SK-N-MC (cell line): Measurements from ENCODE around the gene HS3ST4.

Experiments used
- EZH2 ChIP-seq: fragments of 200-600 bp; sonication (generic); IDR thresholded peaks from one replicate; pipeline ENCODE4 v1.6.1; 2017; ENCODE audit warnings: antibody characterized with exemption
- FOXP2 ChIP-seq: optimal IDR thresholded peaks from 2 replicates; pipeline ENCODE3; 2011; ENCODE audit warnings: mild to moderate bottlenecking, moderate library complexity; ENCODE audit not compliant: insufficient read depth; ENCODE audit errors: extremely low read length, control extremely low read depth
- POLR2AphosphoS5 ChIP-seq: IDR thresholded peaks from 2 replicates; pipeline ENCODE4 v1.6.1; 2012; ENCODE audit warnings: mild to moderate bottlenecking, low read depth, low read length, borderline replicate concordance

DNA sequence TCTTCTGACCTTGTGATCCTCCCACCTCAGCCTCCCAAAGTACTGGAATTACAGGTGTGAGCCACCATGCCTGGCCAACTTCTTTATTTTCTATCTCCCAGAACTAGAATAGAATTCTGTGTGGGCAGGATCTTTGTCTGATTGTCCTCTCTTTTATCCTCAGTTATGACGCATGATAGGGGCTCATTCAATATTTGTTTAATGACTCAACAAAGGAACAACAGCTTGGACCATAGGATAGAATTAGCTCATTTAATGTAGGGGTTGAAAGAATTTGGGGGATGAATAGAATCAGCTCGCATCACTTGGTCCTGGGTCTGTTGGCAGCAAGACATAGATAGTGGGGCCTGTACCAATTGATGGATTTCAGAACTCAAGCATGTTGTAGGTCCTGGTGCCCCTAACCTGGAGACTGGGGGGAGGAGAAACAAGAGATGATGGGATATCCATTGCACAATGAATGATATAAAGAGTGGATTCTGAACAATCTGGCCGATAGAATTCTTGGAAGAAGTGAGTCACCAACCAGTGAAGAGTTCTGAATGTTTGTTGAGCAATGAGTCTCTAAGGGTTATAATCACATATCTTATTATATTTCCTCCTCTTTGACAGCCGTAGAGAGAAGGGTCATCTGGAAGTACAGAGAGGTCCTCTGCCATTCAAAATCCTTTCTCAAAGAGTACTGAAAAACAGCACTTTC, 250.2 kb downstream of the HS3ST4 start:
- TF ChIP-seq POLR2AphosphoS5 (no peak), EZH2 (no peak), FOXP2 (no peak)
